ENCODE measurements around the gene KBTBD4.

DNA sequence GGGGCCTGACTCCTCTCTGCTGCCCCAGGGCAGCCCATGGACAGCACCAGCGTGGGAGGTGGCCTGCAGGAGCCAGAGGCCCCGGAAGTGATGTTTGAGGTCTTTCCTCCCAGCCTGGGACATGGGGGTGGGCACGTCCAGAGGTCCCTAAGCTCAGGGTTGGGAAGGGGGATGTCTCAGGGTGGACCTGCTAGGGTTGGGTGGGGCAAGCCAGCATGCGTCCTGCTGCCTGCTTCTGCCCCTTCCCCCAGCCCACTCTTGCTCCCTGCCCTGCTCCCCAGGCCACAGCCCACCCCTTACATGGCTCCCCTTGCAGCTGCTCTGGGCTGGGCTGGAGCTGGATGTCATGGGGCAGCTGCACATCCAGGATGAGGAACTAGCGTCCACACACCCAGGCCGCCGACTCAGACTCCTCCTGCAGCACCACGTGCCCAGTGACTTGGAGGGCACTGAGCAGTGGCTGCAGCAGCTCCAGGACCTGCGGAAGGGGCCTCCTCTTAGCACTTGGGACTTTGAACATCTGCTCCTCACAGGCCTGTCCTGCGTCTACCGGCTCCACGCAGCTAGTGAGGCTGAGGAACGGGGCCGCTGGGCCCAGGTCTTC is 9.1 kb upstream of the KBTBD4 start:
- TF ChIP-seq CTCF (IDR thresholded peaks at IDR 0.05; ENCODE audit: low read depth, low read length, missing input control) (no peak), GABPA (IDR thresholded peaks at IDR 0.05 in 1 of 2, conservative IDR thresholded peaks at IDR 0.05 in 1 of 2) (no peak), ZBTB33 (IDR thresholded peaks at IDR 0.05) (no peak), SP1 (IDR thresholded peaks at IDR 0.05) (no peak), JUND (IDR thresholded peaks at IDR 0.05) (no peak), RAD21 (IDR thresholded peaks at IDR 0.05) (no peak)
- TF ChIP-seq, protein P1, sequence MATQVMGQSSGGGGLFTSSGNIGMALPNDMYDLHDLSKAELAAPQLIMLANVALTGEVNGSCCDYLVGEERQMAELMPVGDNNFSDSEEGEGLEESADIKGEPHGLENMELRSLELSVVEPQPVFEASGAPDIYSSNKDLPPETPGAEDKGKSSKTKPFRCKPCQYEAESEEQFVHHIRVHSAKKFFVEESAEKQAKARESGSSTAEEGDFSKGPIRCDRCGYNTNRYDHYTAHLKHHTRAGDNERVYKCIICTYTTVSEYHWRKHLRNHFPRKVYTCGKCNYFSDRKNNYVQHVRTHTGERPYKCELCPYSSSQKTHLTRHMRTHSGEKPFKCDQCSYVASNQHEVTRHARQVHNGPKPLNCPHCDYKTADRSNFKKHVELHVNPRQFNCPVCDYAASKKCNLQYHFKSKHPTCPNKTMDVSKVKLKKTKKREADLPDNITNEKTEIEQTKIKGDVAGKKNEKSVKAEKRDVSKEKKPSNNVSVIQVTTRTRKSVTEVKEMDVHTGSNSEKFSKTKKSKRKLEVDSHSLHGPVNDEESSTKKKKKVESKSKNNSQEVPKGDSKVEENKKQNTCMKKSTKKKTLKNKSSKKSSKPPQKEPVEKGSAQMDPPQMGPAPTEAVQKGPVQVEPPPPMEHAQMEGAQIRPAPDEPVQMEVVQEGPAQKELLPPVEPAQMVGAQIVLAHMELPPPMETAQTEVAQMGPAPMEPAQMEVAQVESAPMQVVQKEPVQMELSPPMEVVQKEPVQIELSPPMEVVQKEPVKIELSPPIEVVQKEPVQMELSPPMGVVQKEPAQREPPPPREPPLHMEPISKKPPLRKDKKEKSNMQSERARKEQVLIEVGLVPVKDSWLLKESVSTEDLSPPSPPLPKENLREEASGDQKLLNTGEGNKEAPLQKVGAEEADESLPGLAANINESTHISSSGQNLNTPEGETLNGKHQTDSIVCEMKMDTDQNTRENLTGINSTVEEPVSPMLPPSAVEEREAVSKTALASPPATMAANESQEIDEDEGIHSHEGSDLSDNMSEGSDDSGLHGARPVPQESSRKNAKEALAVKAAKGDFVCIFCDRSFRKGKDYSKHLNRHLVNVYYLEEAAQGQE (IDR thresholded peaks at IDR 0.05): no peak
- TF ChIP-seq, protein P2, sequence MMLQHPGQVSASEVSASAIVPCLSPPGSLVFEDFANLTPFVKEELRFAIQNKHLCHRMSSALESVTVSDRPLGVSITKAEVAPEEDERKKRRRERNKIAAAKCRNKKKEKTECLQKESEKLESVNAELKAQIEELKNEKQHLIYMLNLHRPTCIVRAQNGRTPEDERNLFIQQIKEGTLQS (IDR thresholded peaks at IDR 0.05): no peak

Measured in liver (tissue), 3 donors.